Activated naive CD8-positive, alpha-beta T cell treated with anti-CD3 and anti-CD28 coated beads, Interleukin-2, amount 10 ng/mL, durations not matched to agents 7 days and 5 days (primary cell): ENCODE measurements around the gene KIF17. TPM values are rescaled to one million over a fixed set of nuclear protein-coding genes. Genes with fewer than 3 reads are reported as not detected.
A peak's percentile ranks its signal among the peaks of the same experiment; 100 is the strongest.

Experiments used
- ATAC-seq: fragments of 150-1000 bp; cut with Tn5 transposase; one replicate; pipeline ENCODE4 v1.10.0; 2021; ENCODE audit warnings: low read depth, moderate library complexity
- POLR2A ChIA-PET: fragments of 350-600 bp; sonication (Branson Sonifier 250); formaldehyde crosslinking; loops from one replicate; lab custom pipeline; 2021; ENCODE audit warnings: antibody characterized with exemption; lab: Charles Lee
- DNase-seq: peaks from one replicate; pipeline ENCODE4 v3.0.0; 2021
- H3K27ac Mint-ChIP-seq: one replicate; pipeline ENCODE4 v1.8.0; 2022; ENCODE audit warnings: mild to moderate bottlenecking, mixed read lengths
- H3K27me3 Mint-ChIP-seq: one replicate; pipeline ENCODE4 v1.8.0; 2022; ENCODE audit warnings: mild to moderate bottlenecking, moderate library complexity, mixed read lengths
- H3K36me3 Mint-ChIP-seq: one replicate; pipeline ENCODE4 v1.8.0; 2021; ENCODE audit warnings: mild to moderate bottlenecking, mixed read lengths
- H3K4me1 Mint-ChIP-seq: one replicate; pipeline ENCODE4 v1.8.0; 2021; ENCODE audit warnings: mixed read lengths
- H3K4me3 Mint-ChIP-seq: one replicate; pipeline ENCODE4 v1.8.0; 2022; ENCODE audit warnings: mild to moderate bottlenecking, moderate library complexity, mixed read lengths
- H3K9me3 Mint-ChIP-seq: one replicate; pipeline ENCODE4 v1.8.0; 2021; ENCODE audit warnings: mixed read lengths
- total RNA-seq, 2 experiments: library from RNA; stranded (reverse); gene quantifications; one replicate each; pipeline ENCODE4 v1.2.3, GENCODE V29; 2021

The KIF17 gene
- total RNA-seq, result not detected

GRCh38 chr1:20717452-20718342, at the start of gene KIF17:
KIF17 (minus strand) TSS chr1:20718007; CDS start chr1:20717706, 301 bp downstream.
- H3K4me3 Mint-ChIP-seq, result peak within 1 kb of the TSS; percentile 44
- DNase-seq (peak; percentile 78), ATAC-seq (peak; percentile 60)
- peaks cover 4% of the 10 kb centered on the region for H3K4me1 Mint-ChIP-seq
- no peaks in the 10 kb centered on the region for H3K36me3 Mint-ChIP-seq
- H3K27me3 Mint-ChIP-seq, result peaks cover 43% of the 10 kb centered on the region
- H3K9me3 Mint-ChIP-seq, result no peaks in the 10 kb centered on the region
- no peak within 1 kb of the TSS for H3K27ac Mint-ChIP-seq
- POLR2A ChIA-PET, result interaction anchor here (0.7 to 1.1 kb wide), 2 partner anchors 69 to 70 kb away, joined by 3 read pairs; partner anchors contain the start of gene HP1BP3

- DNase-seq (no peak), ATAC-seq (no peak)
- Mint-ChIP-seq H3K4me1 (no peaks in the 10 kb centered on the region), H3K27me3 (no peaks in the 10 kb centered on the region), H3K27ac (no peak overlapping the region), H3K9me3 (no peaks in the 10 kb centered on the region), H3K4me3 (no peak overlapping the region), H3K36me3 (peaks cover 40% of the 10 kb centered on the region)
- POLR2A ChIA-PET, result no interaction called here
These were observed 49.5 kb upstream of the KIF17 start for GRCh38 chr1:20767271-20767670.

GRCh38 chr1:20763417-20763816, 45.6 kb upstream of the KIF17 start:
- Mint-ChIP-seq H3K4me3 (no peak overlapping the region), H3K4me1 (peaks cover 3% of the 10 kb centered on the region), H3K9me3 (no peaks in the 10 kb centered on the region), H3K27me3 (no peaks in the 10 kb centered on the region), H3K36me3 (peaks cover 47% of the 10 kb centered on the region), H3K27ac (no peak overlapping the region)
- DNase-seq (no peak), ATAC-seq (no peak)
- POLR2A ChIA-PET, result no interaction called here

GRCh38 chr1:20760322-20760721, 42.5 kb upstream of the KIF17 start:
- Mint-ChIP-seq H3K9me3 (no peaks in the 10 kb centered on the region), H3K27ac (no peak overlapping the region), H3K27me3 (no peaks in the 10 kb centered on the region), H3K4me1 (peaks cover 3% of the 10 kb centered on the region), H3K36me3 (peaks cover 52% of the 10 kb centered on the region), H3K4me3 (no peak overlapping the region)
- POLR2A ChIA-PET, result interaction anchor here (0.7 to 1.0 kb wide), 2 partner anchors 27 to 32 kb away, joined by 4 read pairs; partner anchors contain the start of gene HP1BP3
- DNase-seq (no peak), ATAC-seq (no peak)

- H3K9me3 Mint-ChIP-seq, result no peaks in the 10 kb centered on the region
- ATAC-seq (no peak), DNase-seq (no peak)
- POLR2A ChIA-PET, result no interaction called here
- H3K27ac Mint-ChIP-seq, result no peak overlapping the region
- no peaks in the 10 kb centered on the region for H3K27me3 Mint-ChIP-seq
- peaks cover 5% of the 10 kb centered on the region for H3K4me1 Mint-ChIP-seq
- no peak overlapping the region for H3K4me3 Mint-ChIP-seq
- H3K36me3 Mint-ChIP-seq, result peaks cover 24% of the 10 kb centered on the region
These were observed 35.8 kb upstream of the KIF17 start for GRCh38 chr1:20753589-20753988.

GRCh38 chr1:20751462-20751990, 33.7 kb upstream of the KIF17 start:
- no peaks in the 10 kb centered on the region for H3K9me3 Mint-ChIP-seq
- no peak overlapping the region for H3K4me3 Mint-ChIP-seq
- no peaks in the 10 kb centered on the region for H3K27me3 Mint-ChIP-seq
- DNase-seq (no peak), ATAC-seq (no peak)
- peaks cover 5% of the 10 kb centered on the region for H3K4me1 Mint-ChIP-seq
- POLR2A ChIA-PET, result interaction anchor here (0.7 to 1.0 kb wide), 2 partner anchors 13 to 35 kb away, joined by 3 read pairs; partner anchors contain the start of gene HP1BP3
- H3K36me3 Mint-ChIP-seq, result peaks cover 25% of the 10 kb centered on the region
- no peak overlapping the region for H3K27ac Mint-ChIP-seq

- Mint-ChIP-seq H3K4me3 (no peak overlapping the region), H3K9me3 (no peaks in the 10 kb centered on the region), H3K36me3 (peaks cover 39% of the 10 kb centered on the region), H3K4me1 (peaks cover 6% of the 10 kb centered on the region), H3K27me3 (no peaks in the 10 kb centered on the region), H3K27ac (no peak overlapping the region)
- DNase-seq (no peak), ATAC-seq (no peak)
- POLR2A ChIA-PET, result no interaction called here
These were observed 24.9 kb upstream of the KIF17 start for GRCh38 chr1:20742671-20743070.

GRCh38 chr1:20740781-20741180, 23.0 kb upstream of the KIF17 start:
- DNase-seq (no peak), ATAC-seq (no peak)
- H3K27ac Mint-ChIP-seq, result no peak overlapping the region
- peaks cover 39% of the 10 kb centered on the region for H3K36me3 Mint-ChIP-seq
- no peaks in the 10 kb centered on the region for H3K9me3 Mint-ChIP-seq
- no peaks in the 10 kb centered on the region for H3K27me3 Mint-ChIP-seq
- peaks cover 8% of the 10 kb centered on the region for H3K4me1 Mint-ChIP-seq
- POLR2A ChIA-PET, result no interaction called here
- no peak overlapping the region for H3K4me3 Mint-ChIP-seq

GRCh38 chr1:20739225-20739624, 21.4 kb upstream of the KIF17 start:
- POLR2A ChIA-PET, result no interaction called here
- Mint-ChIP-seq H3K27me3 (no peaks in the 10 kb centered on the region), H3K9me3 (no peaks in the 10 kb centered on the region), H3K27ac (no peak overlapping the region), H3K36me3 (peaks cover 30% of the 10 kb centered on the region), H3K4me1 (peaks cover 5% of the 10 kb centered on the region), H3K4me3 (no peak overlapping the region)
- no peak for DNase-seq
- no peak for ATAC-seq

GRCh38 chr1:20735581-20736111, 17.8 kb upstream of the KIF17 start:
- no peak overlapping the region for H3K4me3 Mint-ChIP-seq
- no peaks in the 10 kb centered on the region for H3K9me3 Mint-ChIP-seq
- POLR2A ChIA-PET, result no interaction called here
- H3K27me3 Mint-ChIP-seq, result peaks cover 9% of the 10 kb centered on the region
- H3K27ac Mint-ChIP-seq, result no peak overlapping the region
- DNase-seq (no peak), ATAC-seq (no peak)
- peaks cover 11% of the 10 kb centered on the region for H3K4me1 Mint-ChIP-seq
- H3K36me3 Mint-ChIP-seq, result peaks cover 16% of the 10 kb centered on the region

GRCh38 chr1:20733360-20733975, 15.7 kb upstream of the KIF17 start:
- ATAC-seq (no peak), DNase-seq (no peak)
- Mint-ChIP-seq H3K4me1 (peaks cover 14% of the 10 kb centered on the region), H3K9me3 (no peaks in the 10 kb centered on the region), H3K36me3 (peaks cover 16% of the 10 kb centered on the region), H3K27ac (no peak overlapping the region), H3K4me3 (peak overlapping the region; percentile 80), H3K27me3 (peaks cover 27% of the 10 kb centered on the region)
- POLR2A ChIA-PET, result interaction anchor here (0.8 to 1.0 kb wide), 2 partner anchors 17 to 53 kb away, joined by 5 to 6 read pairs; partner anchors contain the start of gene HP1BP3

GRCh38 chr1:20732588-20733359, 15.0 kb upstream of the KIF17 start, which contains the start of gene SH2D5:
SH2D5 (minus strand) TSS chr1:20732703; CDS start chr1:20728044, 4,659 bp downstream.
- H3K27ac Mint-ChIP-seq, result no peak within 1 kb of the TSS
- POLR2A ChIA-PET, result no interaction called here
- H3K4me1 Mint-ChIP-seq, result peaks cover 14% of the 10 kb centered on the region
- H3K36me3 Mint-ChIP-seq, result peaks cover 10% of the 10 kb centered on the region
- ATAC-seq (peak; percentile 78), DNase-seq (peak; percentile 52)
- H3K9me3 Mint-ChIP-seq, result no peaks in the 10 kb centered on the region
- H3K4me3 Mint-ChIP-seq, result peak within 1 kb of the TSS; percentile 80
- H3K27me3 Mint-ChIP-seq, result peaks cover 31% of the 10 kb centered on the region
